ENCODE measurements around the gene TSPAN7. TPM values are rescaled to one million over a fixed set of nuclear protein-coding genes. Genes with fewer than 3 reads are reported as not detected.

The TSPAN7 gene
- total and polyA plus RNA-seq, 9 of the 15 experiments (the other 6 are each of a cell fraction or from before 2014, with no cell fraction given), result 0.07 to 0.29 (median 0.12) TPM; not detected in 1

DNA sequence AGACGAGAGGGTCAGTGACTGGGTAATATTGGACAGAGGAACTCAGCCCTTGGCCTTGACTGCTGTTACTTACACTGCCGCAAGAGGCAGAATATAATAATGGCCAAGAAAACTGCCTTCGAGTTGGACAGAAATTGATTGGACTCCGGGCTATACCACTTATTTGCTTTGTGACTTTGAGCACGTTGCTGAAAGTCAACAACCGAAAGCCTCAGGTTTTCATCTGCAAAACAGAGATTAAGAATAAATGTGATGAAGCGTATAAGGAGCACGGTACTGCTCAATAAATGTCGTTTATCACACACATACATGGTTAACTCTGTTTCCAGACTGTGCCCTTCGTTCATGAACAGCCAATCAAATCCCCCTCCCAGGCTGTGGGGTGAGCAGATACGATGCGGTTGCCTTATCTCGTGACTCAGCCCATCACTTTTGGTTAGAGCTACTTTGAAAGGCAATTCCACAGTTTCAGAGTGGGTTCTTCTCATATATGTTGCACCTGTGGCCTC lies 91.6 kb downstream of the TSPAN7 start (continued):
- TF ChIP-seq CCNT2 (IDR thresholded peaks at IDR 0.05; ENCODE audit: borderline replicate concordance, extremely low read depth, insufficient read length, low read depth, low read length) (peak; percentile 99), MBD2 (IDR thresholded peaks at IDR 0.05; ENCODE audit: borderline replicate concordance, low read depth) (peak; percentile 89), MITF (IDR thresholded peaks at IDR 0.05) (peak; percentile 63; the same call in 1 of the 2 replicates), POLR3G (IDR thresholded peaks at IDR 0.05; ENCODE audit: extremely low read depth, insufficient read length, insufficient replicate concordance) (no peak), ZNF274 (IDR thresholded peaks at IDR 0.05; ENCODE audit: borderline replicate concordance, low read depth, low read length) (peak; percentile 81), COPS2 (conservative IDR thresholded peaks at IDR 0.05) (no peak), SP1 (CRISPR knock-in tag; IDR thresholded peaks at IDR 0.05) (peak; percentile 67; the same call in 1 of the 2 replicates), ZNF280B (CRISPR knock-in tag; IDR thresholded peaks at IDR 0.05) (no peak), PML (IDR thresholded peaks at IDR 0.05; ENCODE audit: low read length) (peak; percentile 99), MEF2D (tag; conservative IDR thresholded peaks at IDR 0.05; ENCODE audit: low read depth) (0 out of 2 replicates have a peak, but pooled peaks have one; percentile 17), E4F1 (CRISPR knock-in tag; IDR thresholded peaks at IDR 0.05; ENCODE audit: borderline replicate concordance) (no peak), DDX20 (tag; IDR thresholded peaks at IDR 0.05; ENCODE audit: low read depth) (no peak), HNRNPH1 (optimal IDR thresholded peaks at IDR 0.05; ENCODE audit: low read depth, low read length) (no peak), TARDBP (IDR thresholded peaks at IDR 0.05) (peak; percentile 95), ZNF696 (CRISPR knock-in tag; conservative IDR thresholded peaks at IDR 0.05) (no peak), PHF20 (IDR thresholded peaks at IDR 0.05; ENCODE audit: partially characterized antibody) (no peak)
- TF ChIP-seq, protein P1, sequence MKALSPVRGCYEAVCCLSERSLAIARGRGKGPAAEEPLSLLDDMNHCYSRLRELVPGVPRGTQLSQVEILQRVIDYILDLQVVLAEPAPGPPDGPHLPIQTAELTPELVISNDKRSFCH (CRISPR knock-in tag; IDR thresholded peaks at IDR 0.05), result no peak
- TF ChIP-seq, protein P1 (tag; IDR thresholded peaks at IDR 0.05), result peak; percentile 89
